Measurements from ENCODE around the gene DCC. TPM values are rescaled to one million over a fixed set of nuclear protein-coding genes. Genes with fewer than 3 reads are reported as not detected.

Gene DCC
- total RNA-seq, 1 donor from 2014 or later = 0.24 TPM

GRCh38 chr18:53254265-53254664 lies 914.3 kb downstream of the DCC start:
- Mint-ChIP-seq H3K27me3 (ENCODE audit: unreplicated experiment) (no peaks in the 10 kb centered on the region), H3K9me3 (ENCODE audit: unreplicated experiment) (peaks cover 25% of the 10 kb centered on the region), H3K27ac (ENCODE audit: unreplicated experiment) (no peak overlapping the region), H3K4me1 (ENCODE audit: unreplicated experiment) (no peaks in the 10 kb centered on the region), H3K36me3 (ENCODE audit: unreplicated experiment) (no peaks in the 10 kb centered on the region), H3K4me3 (ENCODE audit: unreplicated experiment) (no peak overlapping the region)
- no peak for TF ChIP-seq CTCF (IDR thresholded peaks at IDR 0.05)
- DNase-seq (ENCODE audit: extremely low spot score, unreplicated experiment) = no peak

DNA sequence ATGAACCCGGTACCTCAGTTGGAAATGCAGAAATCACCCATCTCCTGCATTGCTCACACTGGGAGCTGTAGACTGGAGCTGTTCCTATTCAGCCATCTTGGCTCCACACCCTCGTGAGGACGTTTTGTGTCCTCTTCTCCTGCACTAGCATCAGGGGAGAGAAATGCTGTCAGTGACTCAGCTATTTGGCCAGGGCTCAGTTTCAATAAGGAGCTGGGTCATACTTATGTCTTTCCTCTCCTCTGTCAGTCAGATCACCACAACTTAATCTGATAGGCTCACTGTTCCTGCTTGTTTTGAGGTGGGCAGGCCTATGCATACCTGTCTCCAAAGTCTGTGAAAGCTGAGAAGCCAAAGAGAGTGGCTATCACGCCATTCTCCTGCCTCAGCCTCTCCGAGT lies 921.2 kb downstream of the DCC start:
- DNase-seq (ENCODE audit: extremely low spot score, unreplicated experiment) = no peak
- TF ChIP-seq CTCF (IDR thresholded peaks at IDR 0.05) = no peak
- Mint-ChIP-seq H3K36me3 (ENCODE audit: unreplicated experiment) (no peaks in the 10 kb centered on the region), H3K9me3 (ENCODE audit: unreplicated experiment) (peaks cover 35% of the 10 kb centered on the region), H3K27ac (ENCODE audit: unreplicated experiment) (no peak overlapping the region), H3K27me3 (ENCODE audit: unreplicated experiment) (no peaks in the 10 kb centered on the region), H3K4me1 (ENCODE audit: unreplicated experiment) (no peaks in the 10 kb centered on the region), H3K4me3 (ENCODE audit: unreplicated experiment) (no peak overlapping the region)

GRCh38 chr18:53266850-53267249 lies 926.9 kb downstream of the DCC start:
- Mint-ChIP-seq H3K9me3 (ENCODE audit: unreplicated experiment) (peaks cover 47% of the 10 kb centered on the region), H3K27me3 (ENCODE audit: unreplicated experiment) (no peaks in the 10 kb centered on the region), H3K4me1 (ENCODE audit: unreplicated experiment) (no peaks in the 10 kb centered on the region), H3K27ac (ENCODE audit: unreplicated experiment) (no peak overlapping the region), H3K4me3 (ENCODE audit: unreplicated experiment) (no peak overlapping the region), H3K36me3 (ENCODE audit: unreplicated experiment) (no peaks in the 10 kb centered on the region)
- no peak for DNase-seq (ENCODE audit: extremely low spot score, unreplicated experiment)
- TF ChIP-seq CTCF (IDR thresholded peaks at IDR 0.05) = no peak

DNA sequence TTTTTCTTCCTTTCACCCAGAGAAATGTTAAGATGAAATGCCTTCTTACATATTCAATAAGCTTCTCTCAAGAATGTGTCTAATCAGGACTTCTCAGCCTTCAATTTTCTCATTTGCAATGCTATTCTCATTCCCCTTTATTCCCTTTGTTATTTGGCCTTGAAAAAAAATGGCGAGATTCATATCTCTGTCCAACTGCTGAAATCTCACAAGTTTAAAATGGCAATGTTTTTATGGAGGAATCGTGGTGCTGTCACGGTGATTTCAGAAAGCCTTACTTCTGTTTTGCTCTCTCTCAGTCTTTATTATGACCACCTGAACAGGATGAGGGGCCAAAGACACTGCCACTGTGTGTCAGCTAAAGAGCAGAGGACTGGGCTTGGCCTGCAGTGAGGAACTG lies 928.5 kb downstream of the DCC start:
- no peak for DNase-seq (ENCODE audit: extremely low spot score, unreplicated experiment)
- Mint-ChIP-seq H3K4me1 (ENCODE audit: unreplicated experiment) (no peaks in the 10 kb centered on the region), H3K4me3 (ENCODE audit: unreplicated experiment) (no peak overlapping the region), H3K9me3 (ENCODE audit: unreplicated experiment) (peaks cover 39% of the 10 kb centered on the region), H3K27me3 (ENCODE audit: unreplicated experiment) (no peaks in the 10 kb centered on the region), H3K36me3 (ENCODE audit: unreplicated experiment) (no peaks in the 10 kb centered on the region), H3K27ac (ENCODE audit: unreplicated experiment) (no peak overlapping the region)
- TF ChIP-seq CTCF (IDR thresholded peaks at IDR 0.05) = no peak

- no peak for TF ChIP-seq CTCF (IDR thresholded peaks at IDR 0.05)
- Mint-ChIP-seq H3K4me1 (ENCODE audit: unreplicated experiment) (no peaks in the 10 kb centered on the region), H3K36me3 (ENCODE audit: unreplicated experiment) (no peaks in the 10 kb centered on the region), H3K9me3 (ENCODE audit: unreplicated experiment) (peaks cover 4% of the 10 kb centered on the region), H3K27ac (ENCODE audit: unreplicated experiment) (no peak overlapping the region), H3K4me3 (ENCODE audit: unreplicated experiment) (no peak overlapping the region), H3K27me3 (ENCODE audit: unreplicated experiment) (no peaks in the 10 kb centered on the region)
- no peak for DNase-seq (ENCODE audit: extremely low spot score, unreplicated experiment)
These were observed 941.4 kb downstream of the DCC start for GRCh38 chr18:53281406-53281805.
